Measurements from ENCODE around the gene CRACDL.

The CRACDL gene

DNA sequence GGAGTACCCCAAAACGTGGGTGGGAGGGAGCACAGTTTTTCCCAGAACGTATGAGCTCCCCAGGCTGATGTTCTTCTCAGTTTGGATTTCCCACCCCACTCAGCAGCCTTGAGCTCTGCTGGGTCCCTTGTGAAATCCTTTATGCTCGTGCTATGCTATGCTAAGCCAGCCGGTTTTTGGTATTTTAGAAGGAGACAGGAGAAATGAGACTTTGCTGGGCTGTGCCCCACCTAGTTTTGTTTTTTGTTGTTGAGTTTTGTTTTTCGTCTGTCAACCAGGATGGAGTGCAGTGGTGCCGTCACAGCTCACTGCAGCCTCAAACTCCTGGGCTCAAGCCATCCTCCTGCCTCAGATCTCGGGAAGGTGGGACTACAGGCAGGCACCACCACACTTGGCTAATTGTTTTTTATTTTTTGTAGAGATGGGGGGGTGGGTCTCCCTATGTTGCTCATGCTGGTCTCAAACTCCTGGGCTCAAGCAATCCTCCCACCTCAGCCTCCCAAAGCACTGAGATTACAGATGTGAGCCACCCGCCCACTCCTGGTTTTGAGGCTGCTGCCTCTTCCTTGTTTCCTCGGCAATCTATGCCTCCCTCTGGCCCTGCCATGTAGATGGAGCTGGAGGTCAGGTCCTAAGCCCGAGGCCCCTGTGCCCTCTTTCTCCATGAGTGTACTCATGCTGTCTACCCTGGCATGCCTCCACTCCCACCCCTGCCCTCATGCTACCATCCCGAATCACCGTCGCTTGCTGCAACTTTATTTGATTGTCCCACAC is 187.5 kb downstream of the CRACDL start:
- TF ChIP-seq ZNF274 (IDR thresholded peaks at IDR 0.05; ENCODE audit: low read depth, low read length), result no peak
- no peak overlapping the region for H3K4me3 ChIP-seq (ENCODE audit: low read length)

DNA sequence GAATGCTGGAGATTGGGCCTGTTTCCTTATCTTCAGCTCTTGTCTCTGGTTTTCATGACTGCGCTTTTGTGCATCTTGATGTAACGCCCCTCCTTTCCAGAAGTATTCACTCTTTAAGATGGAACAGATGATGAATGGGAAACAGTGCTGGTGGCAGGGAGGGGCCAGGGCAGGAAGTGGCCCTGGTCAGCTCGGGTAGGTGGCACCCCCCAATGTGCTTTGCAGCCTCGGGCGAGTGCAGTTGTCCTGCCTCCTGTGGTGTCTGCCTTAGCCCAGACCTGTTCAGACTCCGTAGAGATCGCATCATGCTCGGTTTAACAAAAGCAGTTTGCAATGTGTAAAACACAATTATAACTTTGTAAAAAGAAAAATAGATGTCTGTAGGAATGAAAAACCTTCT is 188.1 kb downstream of the CRACDL start:
- TF ChIP-seq ZNF274 (IDR thresholded peaks at IDR 0.05; ENCODE audit: low read depth, low read length), result no peak

DNA sequence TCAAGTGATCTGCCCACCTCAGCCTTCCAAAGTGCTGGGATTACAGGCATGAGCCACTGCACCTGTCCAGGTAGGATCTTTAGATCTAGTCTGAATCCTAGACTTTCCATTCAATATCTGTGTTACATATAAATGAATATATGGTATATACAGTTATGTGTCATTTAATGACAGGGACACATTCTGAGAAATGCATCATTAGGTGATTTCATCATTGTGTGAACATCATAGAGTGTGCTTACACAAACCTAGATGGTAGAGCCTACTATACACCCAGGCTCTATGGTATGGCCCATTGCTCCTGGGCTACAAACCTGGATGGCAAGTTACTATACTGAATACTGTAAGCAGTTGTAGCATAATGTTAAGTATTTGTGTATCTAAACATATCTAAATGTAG is 189.6 kb downstream of the CRACDL start:
- no peak overlapping the region for H3K4me3 ChIP-seq (ENCODE audit: low read length)
- TF ChIP-seq ZNF274 (IDR thresholded peaks at IDR 0.05; ENCODE audit: low read depth, low read length), result no peak

More for the DNA sequence above, 188.1 kb downstream of the CRACDL start:
- H3K4me3 ChIP-seq (ENCODE audit: low read length), result no peak overlapping the region

DNA sequence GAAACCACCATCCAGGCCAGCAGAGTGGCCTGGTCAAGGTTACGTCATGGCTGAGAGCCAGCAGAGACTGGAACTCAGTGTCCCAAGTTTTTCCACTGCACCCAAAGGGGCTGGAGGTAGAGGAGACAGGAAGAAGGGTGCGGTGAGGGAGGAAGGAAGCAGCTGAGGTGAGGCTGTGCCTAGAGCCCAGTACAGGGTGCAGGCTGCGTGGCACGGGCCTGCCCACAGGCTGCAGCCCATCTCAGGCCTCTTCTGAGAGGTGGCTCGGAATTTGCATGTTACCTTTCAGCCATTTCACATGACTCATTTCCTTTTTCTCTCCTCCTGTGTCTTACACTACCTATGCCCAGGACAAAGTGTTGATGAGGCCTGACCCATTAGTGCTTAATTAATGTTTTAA is 191.4 kb downstream of the CRACDL start:
- TF ChIP-seq ZNF274 (IDR thresholded peaks at IDR 0.05; ENCODE audit: low read depth, low read length), result no peak
- H3K4me3 ChIP-seq (ENCODE audit: low read length), result no peak overlapping the region
